T-helper 17 cell (primary cell): Measurements from ENCODE around the gene MSH3. TPM values are rescaled to one million over a fixed set of nuclear protein-coding genes. Genes with fewer than 3 reads are reported as not detected.

Source experiments
- ATAC-seq: fragments of 150-1000 bp; cut with Tn5 transposase; 2 replicates; pipeline ENCODE4 v1.10.0; 2021; ENCODE audit warnings: mild to moderate bottlenecking, moderate library complexity
- DNase-seq, 3 donors: peaks; one replicate each; pipeline versions ENCODE4 v3.0.0 to v3.0.0-alpha.2; 2020 to 2021
- H3K9me3 ChIP-seq: one replicate; pipeline ENCODE4 v1.7.0; 2013; ENCODE audit warnings: low read length, mild to moderate bottlenecking; ENCODE audit not compliant: control insufficient read depth, poor library complexity, severe bottlenecking
- H3K27ac Mint-ChIP-seq: one replicate; pipeline ENCODE4 v1.8.0; 2022; ENCODE audit warnings: mild to moderate bottlenecking, moderate library complexity, mixed read lengths
- H3K27me3 Mint-ChIP-seq: one replicate; pipeline ENCODE4 v1.8.0; 2022; ENCODE audit warnings: mixed read lengths
- H3K36me3 Mint-ChIP-seq: one replicate; pipeline ENCODE4 v1.8.0; 2022; ENCODE audit warnings: low read depth, mixed read lengths
- H3K4me1 Mint-ChIP-seq: one replicate; pipeline ENCODE4 v1.8.0; 2022; ENCODE audit warnings: mild to moderate bottlenecking, mixed read lengths
- H3K4me3 Mint-ChIP-seq: one replicate; pipeline ENCODE4 v1.8.0; 2022; ENCODE audit warnings: mild to moderate bottlenecking, moderate library complexity, mixed read lengths
- total RNA-seq, 4 donors: library from RNA in 2 of 4; stranded (reverse) in 2 of 4; gene quantifications; one replicate each; pipeline ENCODE4 v1.2.3 and lab custom pipeline; 2022 to 2026

Gene MSH3
- total RNA-seq, 2 donors from 2014 or later, result 12.6 to 17.2 TPM

- peaks cover 11% of the 10 kb centered on the region for H3K4me1 Mint-ChIP-seq
- DNase-seq, result no peak
- no peaks in the 10 kb centered on the region for H3K27me3 Mint-ChIP-seq
- H3K4me3 Mint-ChIP-seq, result no peak overlapping the region
- H3K36me3 Mint-ChIP-seq, result peaks cover 3% of the 10 kb centered on the region
- ATAC-seq, result no peak
- H3K9me3 ChIP-seq, result no peaks in the 10 kb centered on the region
- H3K27ac Mint-ChIP-seq, result no peak overlapping the region
Measured at GRCh38 chr5:80667384-80667783, 12.9 kb downstream of the MSH3 start.

GRCh38 chr5:80668016-80668969, 13.8 kb downstream of the MSH3 start:
- Mint-ChIP-seq H3K36me3 (peaks cover 5% of the 10 kb centered on the region), H3K4me3 (no peak overlapping the region), H3K27ac (no peak overlapping the region), H3K4me1 (peaks cover 11% of the 10 kb centered on the region), H3K27me3 (no peaks in the 10 kb centered on the region)
- DNase-seq (no peak), ATAC-seq (peak; percentile 58)
- no peaks in the 10 kb centered on the region for H3K9me3 ChIP-seq

- ATAC-seq, result peak; percentile 85
- H3K36me3 Mint-ChIP-seq, result peaks cover 6% of the 10 kb centered on the region
Measured at GRCh38 chr5:80672140-80672736, 17.8 kb downstream of the MSH3 start.

GRCh38 chr5:80676706-80677105, 22.3 kb downstream of the MSH3 start:
- Mint-ChIP-seq H3K27ac (no peak overlapping the region), H3K4me3 (no peak overlapping the region), H3K4me1 (peaks cover 4% of the 10 kb centered on the region), H3K36me3 (peaks cover 9% of the 10 kb centered on the region), H3K27me3 (no peaks in the 10 kb centered on the region)
- no peaks in the 10 kb centered on the region for H3K9me3 ChIP-seq
- DNase-seq (no peak), ATAC-seq (no peak)

More at GRCh38 chr5:80672140-80672736, 17.8 kb downstream of the MSH3 start:
- DNase-seq, result peak; percentile 23 to 53 (median 28)
- no peak overlapping the region for H3K4me3 Mint-ChIP-seq
- no peaks in the 10 kb centered on the region for H3K9me3 ChIP-seq
- H3K27ac Mint-ChIP-seq, result no peak overlapping the region
- H3K27me3 Mint-ChIP-seq, result no peaks in the 10 kb centered on the region
- peaks cover 6% of the 10 kb centered on the region for H3K4me1 Mint-ChIP-seq

GRCh38 chr5:80686757-80687156, 32.3 kb downstream of the MSH3 start:
- Mint-ChIP-seq H3K27ac (peak overlapping the region; percentile 69), H3K36me3 (peaks cover 8% of the 10 kb centered on the region), H3K4me3 (no peak overlapping the region), H3K4me1 (peaks cover 22% of the 10 kb centered on the region), H3K27me3 (no peaks in the 10 kb centered on the region)
- H3K9me3 ChIP-seq, result no peaks in the 10 kb centered on the region
- ATAC-seq (no peak), DNase-seq (no peak)

- H3K27ac Mint-ChIP-seq, result no peak overlapping the region
Measured at GRCh38 chr5:80688648-80689420, 34.4 kb downstream of the MSH3 start.

GRCh38 chr5:80689627-80690026, 35.2 kb downstream of the MSH3 start:
- no peaks in the 10 kb centered on the region for H3K27me3 Mint-ChIP-seq
- H3K27ac Mint-ChIP-seq, result no peak overlapping the region
- peaks cover 6% of the 10 kb centered on the region for H3K36me3 Mint-ChIP-seq
- no peak for ATAC-seq
- H3K9me3 ChIP-seq, result no peaks in the 10 kb centered on the region
- no peak for DNase-seq
- H3K4me1 Mint-ChIP-seq, result peaks cover 15% of the 10 kb centered on the region
- no peak overlapping the region for H3K4me3 Mint-ChIP-seq

More at GRCh38 chr5:80688648-80689420, 34.4 kb downstream of the MSH3 start:
- peaks cover 15% of the 10 kb centered on the region for H3K4me1 Mint-ChIP-seq
- ATAC-seq (no peak), DNase-seq (no peak)
- peaks cover 6% of the 10 kb centered on the region for H3K36me3 Mint-ChIP-seq
- no peaks in the 10 kb centered on the region for H3K27me3 Mint-ChIP-seq
- H3K9me3 ChIP-seq, result no peaks in the 10 kb centered on the region
- H3K4me3 Mint-ChIP-seq, result no peak overlapping the region

- Mint-ChIP-seq H3K36me3 (peaks cover 8% of the 10 kb centered on the region), H3K27ac (peak overlapping the region; percentile 34), H3K4me3 (no peak overlapping the region), H3K27me3 (no peaks in the 10 kb centered on the region), H3K4me1 (peaks cover 6% of the 10 kb centered on the region)
- H3K9me3 ChIP-seq, result no peaks in the 10 kb centered on the region
- ATAC-seq, result no peak
- no peak for DNase-seq
Measured at GRCh38 chr5:80695666-80696065, 41.2 kb downstream of the MSH3 start.

GRCh38 chr5:80696450-80696849, 42.0 kb downstream of the MSH3 start:
- Mint-ChIP-seq H3K27me3 (no peaks in the 10 kb centered on the region), H3K27ac (peak overlapping the region; percentile 34)
- ATAC-seq, result no peak

GRCh38 chr5:80697100-80697499, 42.6 kb downstream of the MSH3 start:
- H3K27me3 Mint-ChIP-seq, result no peaks in the 10 kb centered on the region
- no peaks in the 10 kb centered on the region for H3K9me3 ChIP-seq
- H3K36me3 Mint-ChIP-seq, result peaks cover 11% of the 10 kb centered on the region
- DNase-seq (no peak), ATAC-seq (no peak)
- peaks cover 11% of the 10 kb centered on the region for H3K4me1 Mint-ChIP-seq
- H3K4me3 Mint-ChIP-seq, result no peak overlapping the region
- no peak overlapping the region for H3K27ac Mint-ChIP-seq

More at GRCh38 chr5:80696450-80696849, 42.0 kb downstream of the MSH3 start:
- Mint-ChIP-seq H3K36me3 (peaks cover 8% of the 10 kb centered on the region), H3K4me1 (peaks cover 7% of the 10 kb centered on the region), H3K4me3 (no peak overlapping the region)
- no peak for DNase-seq
- no peaks in the 10 kb centered on the region for H3K9me3 ChIP-seq

- H3K9me3 ChIP-seq, result no peaks in the 10 kb centered on the region
- Mint-ChIP-seq H3K36me3 (peaks cover 11% of the 10 kb centered on the region), H3K4me1 (peaks cover 14% of the 10 kb centered on the region), H3K27ac (no peak overlapping the region), H3K27me3 (no peaks in the 10 kb centered on the region), H3K4me3 (no peak overlapping the region)
- no peak for DNase-seq
- no peak for ATAC-seq
Measured at GRCh38 chr5:80698369-80698768, 43.9 kb downstream of the MSH3 start.

GRCh38 chr5:80701597-80701996, 47.1 kb downstream of the MSH3 start:
- DNase-seq (no peak), ATAC-seq (no peak)
- no peak overlapping the region for H3K4me3 Mint-ChIP-seq
- H3K27me3 Mint-ChIP-seq, result no peaks in the 10 kb centered on the region
- peak overlapping the region; percentile 24 for H3K27ac Mint-ChIP-seq
- H3K36me3 Mint-ChIP-seq, result peaks cover 6% of the 10 kb centered on the region
- H3K9me3 ChIP-seq, result no peaks in the 10 kb centered on the region
- H3K4me1 Mint-ChIP-seq, result peaks cover 17% of the 10 kb centered on the region

- no peaks in the 10 kb centered on the region for H3K27me3 Mint-ChIP-seq
- DNase-seq (no peak), ATAC-seq (no peak)
- H3K36me3 Mint-ChIP-seq, result peaks cover 5% of the 10 kb centered on the region
- no peak overlapping the region for H3K4me3 Mint-ChIP-seq
- no peak overlapping the region for H3K27ac Mint-ChIP-seq
- H3K4me1 Mint-ChIP-seq, result peaks cover 17% of the 10 kb centered on the region
- H3K9me3 ChIP-seq, result no peaks in the 10 kb centered on the region
Measured at GRCh38 chr5:80703291-80703690, 48.8 kb downstream of the MSH3 start.
